DMS114 treated with DMSO at 0.1 percent for 48 hours (cell line): ENCODE measurements around the gene WASHC2C.
"Not testable (repeated sequence)": the region's sequence is repeated elsewhere in the genome, so short reads cannot be mapped to it uniquely, and the experiment has no call there.

Source experiments
- DNase-seq: peaks from one replicate; lab custom pipeline; 2025; ENCODE audit not compliant: unreplicated experiment; lab: John Stamatoyannopoulos, UW

WASHC2C gene

DNA sequence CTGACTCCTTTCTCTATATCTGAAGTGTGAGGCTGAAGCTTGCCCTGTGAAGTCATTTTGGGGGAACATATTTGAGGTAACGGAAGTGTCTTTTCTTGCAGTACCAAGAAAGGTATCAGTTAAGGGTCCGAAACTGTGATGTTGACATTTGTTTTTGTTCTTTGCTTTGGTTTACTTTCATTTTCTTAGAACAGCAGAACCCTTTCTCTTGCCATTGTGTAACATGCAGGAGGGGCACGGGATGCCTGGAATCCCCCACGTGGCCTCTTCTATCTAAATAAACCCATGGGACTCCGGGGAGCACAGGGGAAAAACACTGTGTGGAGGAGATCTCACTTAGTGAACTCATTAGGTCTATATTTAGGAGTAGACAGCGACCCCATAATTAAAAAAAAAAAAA is 34.6 kb downstream of the WASHC2C start:
- not testable (repeated sequence) for DNase-seq

DNA sequence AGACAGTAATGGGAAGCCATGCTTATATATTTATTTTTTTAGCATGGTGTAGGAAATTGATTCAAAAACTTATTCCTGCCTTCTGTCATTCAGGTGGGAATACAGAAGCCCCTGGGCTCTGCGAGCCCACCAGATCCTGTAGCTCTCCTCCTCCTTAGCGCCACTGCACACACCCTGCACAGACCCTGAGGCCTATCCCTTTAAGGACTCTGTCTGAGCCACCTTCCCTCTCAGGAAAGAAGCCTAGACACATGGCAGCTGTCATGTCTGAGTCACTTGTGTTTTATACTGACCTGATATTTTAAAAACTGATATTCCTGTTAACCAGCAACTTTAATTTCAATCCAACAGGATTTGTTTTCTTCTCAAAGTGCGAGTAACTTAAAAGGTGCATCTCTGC is 36.0 kb downstream of the WASHC2C start:
- DNase-seq: not testable (repeated sequence)

- not testable (repeated sequence) for DNase-seq
These were observed 41.3 kb downstream of the WASHC2C start for GRCh38 chr10:45768334-45768733.

- not testable (repeated sequence) for DNase-seq
These were observed 44.8 kb downstream of the WASHC2C start for GRCh38 chr10:45771757-45772461.

GRCh38 chr10:45786217-45786616 is 59.2 kb downstream of the WASHC2C start:
- not testable (repeated sequence) for DNase-seq

- DNase-seq: not testable (repeated sequence)
These were observed 60.2 kb downstream of the WASHC2C start for GRCh38 chr10:45787212-45787741.

- not testable (repeated sequence) for DNase-seq
These were observed 62.9 kb downstream of the WASHC2C start for GRCh38 chr10:45789991-45790390.

- DNase-seq: not testable (repeated sequence)
These were observed 63.8 kb downstream of the WASHC2C start for GRCh38 chr10:45790694-45791426.

GRCh38 chr10:45794761-45795160 is 67.7 kb downstream of the WASHC2C start:
- DNase-seq: not testable (repeated sequence)

DNA sequence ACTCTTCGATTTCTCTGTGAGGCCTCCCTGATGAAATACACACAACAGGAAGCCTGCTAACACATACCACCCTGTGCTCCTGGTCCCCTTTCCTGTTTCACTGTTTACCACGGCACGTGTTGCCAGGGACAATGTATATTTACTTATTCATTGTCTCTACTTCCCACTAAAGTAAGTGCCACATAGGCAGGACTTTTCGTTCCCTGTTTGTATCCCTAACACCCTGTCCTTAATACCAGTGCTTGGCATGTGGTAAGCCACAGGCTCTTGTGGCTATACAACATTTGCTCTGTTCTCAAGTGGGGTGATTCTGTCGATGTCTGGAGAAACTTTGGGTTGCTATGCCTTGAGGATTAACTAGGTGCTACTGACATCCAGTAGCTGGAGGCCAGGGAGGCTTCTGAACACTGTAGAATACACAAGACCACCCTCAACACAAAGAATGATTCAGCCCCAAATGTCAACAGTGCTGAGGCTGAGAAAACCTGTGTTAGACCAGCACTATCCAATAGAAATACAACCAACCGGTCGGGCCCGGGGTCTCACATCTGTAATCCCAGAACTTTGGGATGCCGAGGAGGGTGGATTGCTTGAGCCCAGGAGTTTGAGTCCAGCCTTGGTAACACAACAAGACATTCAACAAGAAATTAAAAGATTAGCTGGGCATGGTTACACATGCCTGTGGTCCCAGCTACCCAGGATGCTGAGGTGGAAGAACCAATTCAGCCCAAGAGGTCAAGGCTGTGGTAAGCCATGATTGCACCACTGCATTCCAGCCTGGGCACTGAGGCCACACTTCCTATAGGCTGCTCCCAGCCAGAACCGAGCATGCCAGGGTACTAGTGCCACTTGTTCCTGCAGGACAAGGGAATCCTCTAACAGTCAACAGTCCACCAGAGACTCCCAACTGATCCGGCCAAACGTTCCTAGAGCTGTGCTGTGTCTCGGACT is 76.3 kb downstream of the WASHC2C start:
- not testable (repeated sequence) for DNase-seq

DNA sequence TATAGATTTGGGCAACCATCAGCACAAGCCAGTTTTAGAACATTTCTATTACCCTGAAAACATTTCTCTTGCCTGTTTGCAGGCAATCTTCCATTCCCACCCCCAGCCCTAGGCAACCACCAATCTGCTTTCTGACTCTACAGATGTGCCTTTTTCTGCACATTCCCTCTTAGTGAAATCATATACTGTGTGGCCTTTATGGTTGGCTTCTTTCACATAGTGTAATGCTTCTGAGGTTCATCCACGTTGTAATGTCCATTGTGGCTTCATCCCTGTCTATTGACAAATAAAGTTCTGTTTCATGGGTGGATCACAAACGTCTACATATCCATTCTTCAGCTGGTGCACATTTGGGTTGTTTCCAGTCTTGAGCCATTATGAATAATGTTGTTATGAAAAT is 77.9 kb downstream of the WASHC2C start:
- DNase-seq: not testable (repeated sequence)

GRCh38 chr10:45809837-45810236 is 82.8 kb downstream of the WASHC2C start:
- no peak for DNase-seq

- no peak for DNase-seq
These were observed 84.0 kb downstream of the WASHC2C start for GRCh38 chr10:45811075-45811474.

- not testable (repeated sequence) for DNase-seq
These were observed 85.9 kb downstream of the WASHC2C start for GRCh38 chr10:45812959-45813358.

- DNase-seq: not testable (repeated sequence)
These were observed 87.1 kb downstream of the WASHC2C start for GRCh38 chr10:45814146-45814545.

DNA sequence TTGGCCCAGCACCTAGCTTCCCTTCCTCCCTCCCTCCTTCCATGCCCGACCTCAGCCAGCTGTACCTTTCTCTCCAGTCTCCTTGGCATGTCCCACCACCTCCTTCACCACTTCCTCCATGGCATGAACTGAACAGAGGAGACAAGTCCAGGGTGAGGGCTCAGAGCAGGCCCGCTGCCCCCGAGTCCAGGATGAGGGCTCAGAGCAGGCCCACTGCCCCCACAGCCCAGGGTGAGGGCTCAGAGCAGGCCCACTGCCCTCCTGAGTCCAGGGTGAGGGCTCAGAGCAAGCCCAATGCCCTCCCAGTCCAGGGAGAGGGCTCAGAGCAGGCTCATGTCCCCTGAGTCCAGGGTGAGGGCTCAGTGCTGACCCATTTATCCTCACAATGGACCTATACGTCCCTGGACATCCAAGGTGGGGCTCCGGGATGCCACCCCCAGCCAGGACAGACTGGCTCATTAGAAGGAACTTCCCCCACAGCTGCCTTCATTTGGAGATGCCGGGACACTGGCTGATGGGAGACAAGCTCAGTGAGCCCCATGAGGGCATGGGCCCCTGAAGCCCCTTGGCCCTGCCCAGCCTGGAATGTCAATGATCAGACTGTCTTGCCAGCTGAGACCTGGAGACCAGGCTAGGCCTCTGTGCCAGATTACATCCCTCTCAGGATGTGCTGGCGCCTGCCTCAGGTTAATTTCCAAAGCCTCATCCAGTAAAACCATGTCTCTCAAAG is 90.2 kb downstream of the WASHC2C start:
- no peak for DNase-seq

GRCh38 chr10:45817912-45818311 is 90.8 kb downstream of the WASHC2C start:
- DNase-seq: no peak

DNA sequence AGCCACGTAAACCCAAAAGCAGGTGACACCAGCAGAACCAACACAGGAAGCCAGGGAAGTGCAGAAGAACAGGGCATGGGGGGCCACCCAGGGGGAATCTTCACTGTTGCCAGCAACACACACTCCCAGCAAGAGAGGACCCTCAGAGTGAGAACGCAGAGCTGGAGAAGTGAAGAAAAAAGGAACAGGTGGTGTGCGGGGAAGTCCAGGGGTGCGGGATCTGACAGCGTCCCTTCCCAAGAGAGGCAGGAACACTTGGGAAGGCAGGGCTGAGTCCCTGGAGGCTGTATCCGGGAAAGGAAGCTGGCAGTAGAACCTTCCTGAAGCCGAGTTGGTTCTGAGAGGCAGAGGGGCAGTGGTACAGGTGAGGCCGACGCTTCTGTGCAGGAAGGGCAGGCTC is 92.5 kb downstream of the WASHC2C start:
- no peak for DNase-seq

DNA sequence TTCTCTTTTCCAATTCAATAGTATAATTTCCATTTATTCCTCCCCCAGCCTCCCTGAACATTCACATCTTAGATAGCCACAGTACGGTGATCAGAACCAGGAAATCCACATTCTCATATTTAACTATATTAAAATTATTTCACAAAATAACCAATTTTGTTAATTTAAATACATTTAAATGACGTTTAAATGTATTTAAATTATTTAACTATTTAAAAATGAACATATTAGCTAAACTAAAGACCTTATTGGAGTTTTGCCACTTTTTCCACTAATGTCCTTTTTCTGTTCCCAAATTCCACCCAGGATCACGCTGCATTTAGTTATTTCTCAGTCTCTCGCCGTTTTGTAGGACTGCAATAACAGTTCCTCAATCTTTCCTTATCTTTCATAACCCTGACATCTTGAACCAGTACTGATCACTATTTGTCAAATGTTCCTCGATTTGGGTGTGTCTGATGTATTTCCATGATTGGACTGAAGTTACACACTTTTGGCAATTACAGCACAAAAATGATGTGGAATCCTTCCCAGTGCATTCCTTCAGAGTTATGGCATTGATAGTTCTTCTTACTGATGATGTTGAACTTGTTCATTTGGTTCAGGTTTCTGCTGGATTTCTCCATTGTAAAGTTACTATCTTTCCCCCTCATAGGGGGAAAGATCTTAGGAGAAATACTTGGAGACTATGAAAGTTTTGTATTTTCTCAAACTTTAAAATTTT is 93.2 kb downstream of the WASHC2C start:
- not testable (repeated sequence) for DNase-seq

- DNase-seq: not testable (repeated sequence)
These were observed 95.9 kb downstream of the WASHC2C start for GRCh38 chr10:45822918-45823317.
